KG1 (cell line): ENCODE results near the gene HUNK.
"Not testable (repeated sequence)": the region's sequence is repeated elsewhere in the genome, so short reads cannot be mapped to it uniquely, and the experiment has no call there.

Experiments used
- DNase-seq: peaks from one replicate; lab custom pipeline; 2025; lab: John Stamatoyannopoulos, UW

Gene HUNK

DNA sequence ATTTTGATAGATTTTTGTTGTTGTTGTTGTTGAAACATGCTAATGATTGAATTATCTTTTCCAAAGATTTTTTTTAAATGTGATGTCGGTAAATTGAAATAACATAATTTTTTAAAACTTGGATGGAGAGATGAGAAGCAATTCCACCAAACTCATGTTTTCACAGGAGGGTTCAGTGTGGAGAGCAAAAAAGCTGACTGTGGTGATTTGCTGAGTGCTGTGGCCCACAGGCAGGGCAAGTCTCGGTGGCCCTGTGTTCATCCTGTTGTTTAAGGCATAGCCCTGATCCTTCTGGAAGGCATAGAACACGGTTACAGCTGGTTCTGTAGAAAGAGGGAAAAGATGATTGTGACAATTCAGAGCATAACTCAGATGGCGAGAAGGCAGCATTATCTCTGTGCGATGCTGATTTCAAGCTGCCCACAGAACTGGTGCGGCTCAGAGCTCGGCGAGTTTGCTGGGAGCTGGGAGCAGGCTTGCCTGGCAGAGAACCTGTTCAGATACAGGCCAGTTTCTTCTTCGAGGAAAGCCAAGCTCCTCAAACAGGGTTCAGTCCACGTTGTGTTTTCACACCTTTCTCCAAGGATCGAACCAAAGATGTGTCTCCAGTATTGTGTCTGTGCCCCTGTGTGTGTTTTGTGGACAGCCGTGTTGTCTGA is 127.1 kb downstream of the HUNK start:
- no peak for DNase-seq

DNA sequence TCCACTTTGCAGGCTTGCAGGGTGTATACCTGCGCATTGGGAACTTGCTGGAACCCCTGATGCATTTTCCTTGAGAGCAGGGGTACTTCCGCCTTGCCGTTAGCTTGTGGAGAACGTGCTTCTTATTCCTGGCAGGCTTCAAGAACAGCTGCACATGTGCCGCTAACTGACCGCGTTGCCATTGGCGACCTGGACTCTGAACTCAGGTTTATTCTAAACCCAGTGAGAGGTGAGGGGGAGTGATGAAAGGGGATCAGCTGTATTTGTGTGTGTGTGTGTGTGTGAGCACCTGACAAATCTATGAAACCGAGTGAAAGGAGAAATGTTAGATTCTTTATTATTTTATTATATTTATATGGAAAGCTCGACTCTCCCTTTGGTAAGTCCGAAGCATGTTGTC is 128.6 kb downstream of the HUNK start:
- no peak for DNase-seq

DNA sequence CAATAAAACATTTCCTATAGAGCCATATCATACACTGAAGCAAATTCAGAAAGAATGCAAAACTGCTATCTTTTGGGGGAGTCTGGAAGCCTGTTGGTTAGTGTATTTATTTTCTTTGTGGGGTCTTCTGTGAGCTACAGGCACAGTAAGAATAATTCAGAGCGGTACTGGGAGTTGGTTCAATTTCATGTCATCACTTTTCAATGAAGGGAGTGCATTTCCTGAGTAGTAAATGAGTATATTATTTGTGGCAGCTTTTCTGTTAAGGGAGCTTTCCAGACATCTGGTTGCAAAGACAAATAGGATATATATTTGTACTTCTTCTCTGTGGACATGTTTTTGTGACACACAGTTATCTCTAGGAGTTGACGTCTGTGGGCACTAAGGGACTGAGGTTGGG is 130.6 kb downstream of the HUNK start:
- DNase-seq = no peak

DNA sequence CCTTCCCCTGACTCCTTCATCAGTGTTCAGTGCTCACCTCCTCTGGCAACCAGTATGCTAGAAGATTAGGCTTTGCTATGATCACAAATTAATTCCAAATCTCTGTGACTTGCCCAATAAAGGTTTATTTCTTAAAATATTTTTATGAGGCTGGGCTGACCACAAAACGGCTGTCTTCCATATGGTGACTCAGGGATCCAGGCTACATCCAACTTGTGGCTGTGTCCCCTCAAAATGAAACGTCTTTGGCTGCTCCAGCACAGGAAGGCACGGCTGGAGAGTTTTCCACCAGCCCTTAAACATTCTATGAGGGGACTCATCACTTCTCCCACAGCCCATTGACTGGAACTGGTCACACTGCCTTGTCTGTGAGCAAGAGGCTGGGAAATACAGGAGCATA is 131.5 kb downstream of the HUNK start:
- no peak for DNase-seq

DNA sequence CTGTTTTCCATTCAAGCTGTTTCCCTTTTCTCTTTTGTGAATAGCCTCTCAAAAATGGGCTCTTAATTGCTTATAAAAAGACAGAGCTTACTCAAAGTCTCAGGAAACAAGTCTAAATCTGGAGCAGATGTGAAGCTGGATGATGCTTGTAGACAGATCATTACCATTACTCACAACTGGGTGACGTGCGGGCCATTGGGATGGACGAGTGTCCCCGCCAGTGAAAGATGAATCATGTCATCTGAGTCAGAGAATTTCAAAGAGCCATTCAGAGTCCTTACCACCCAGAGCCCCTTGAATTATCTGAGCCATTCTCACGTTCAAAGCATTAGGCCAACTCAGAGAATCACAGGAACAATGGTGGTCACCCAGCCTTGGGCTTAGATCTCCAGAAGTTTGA is 134.6 kb downstream of the HUNK start:
- no peak for DNase-seq

DNA sequence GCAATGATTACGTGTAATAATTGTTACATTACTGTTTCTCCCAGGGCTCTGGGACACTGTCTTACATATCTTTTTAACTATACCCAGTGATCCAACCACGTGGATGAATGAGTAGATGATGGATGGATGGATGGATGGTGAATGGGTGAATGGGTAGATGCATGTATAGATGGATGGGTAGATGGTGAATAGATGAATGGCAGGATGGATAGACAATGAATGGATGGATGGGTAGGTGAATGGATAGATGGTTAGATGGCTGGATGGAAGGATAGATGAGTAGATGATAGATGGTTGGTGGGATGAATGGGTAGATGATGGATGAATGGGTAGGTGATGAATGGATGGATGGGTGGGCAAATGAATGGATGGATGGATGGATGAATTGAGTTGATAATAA is 135.9 kb downstream of the HUNK start:
- no peak for DNase-seq

DNA sequence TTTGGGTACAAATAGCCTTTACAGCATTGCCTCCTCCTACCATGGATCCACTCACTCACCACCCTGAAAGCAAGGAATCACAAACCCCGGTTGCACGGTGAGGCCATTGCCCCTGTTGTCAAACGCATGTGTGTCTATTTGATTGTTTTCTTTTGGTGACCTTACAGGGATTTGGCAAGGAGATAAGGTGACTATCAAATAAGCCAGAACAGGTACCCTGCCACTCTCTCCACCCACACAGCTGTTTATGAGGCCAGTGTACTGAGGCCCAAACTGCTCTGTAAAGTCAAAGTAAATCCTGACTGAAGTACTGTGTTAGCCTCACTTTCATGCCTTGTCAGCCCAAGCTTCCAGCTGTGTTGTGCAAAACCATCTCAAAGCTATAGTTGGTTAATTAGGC is 136.4 kb downstream of the HUNK start:
- no peak for DNase-seq

DNA sequence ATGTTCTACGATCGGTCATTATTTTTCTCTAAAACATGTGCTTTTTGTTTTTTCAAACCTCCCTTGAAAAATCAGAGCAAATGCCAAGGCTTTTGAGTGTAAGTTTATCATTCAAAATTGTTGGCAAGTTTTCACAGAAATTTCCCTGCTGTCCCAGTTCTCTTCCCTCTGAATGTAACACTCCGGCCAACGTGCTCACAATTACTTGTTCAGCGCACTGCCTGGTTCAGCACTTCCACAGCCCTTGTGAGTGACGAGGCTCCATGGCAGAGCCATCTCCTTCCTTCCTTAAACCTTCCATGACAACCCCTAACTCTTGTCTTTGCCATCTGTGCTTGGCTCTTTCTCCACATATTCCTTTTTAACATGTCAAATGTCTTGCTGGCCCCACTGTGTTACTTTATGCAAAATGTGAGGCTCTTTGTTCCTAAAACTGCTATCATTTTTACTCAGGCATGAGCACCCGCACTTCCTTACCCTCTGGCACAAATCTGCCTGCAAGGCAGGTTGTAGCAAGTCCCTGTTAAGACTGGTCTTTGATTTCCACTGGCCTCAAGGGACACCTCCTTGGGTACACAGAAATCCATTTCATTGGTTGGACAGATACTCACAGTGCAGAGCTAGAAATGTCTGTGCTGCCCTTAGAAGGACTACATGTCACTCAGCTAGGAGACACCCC is 142.8 kb downstream of the HUNK start:
- DNase-seq = no peak

DNA sequence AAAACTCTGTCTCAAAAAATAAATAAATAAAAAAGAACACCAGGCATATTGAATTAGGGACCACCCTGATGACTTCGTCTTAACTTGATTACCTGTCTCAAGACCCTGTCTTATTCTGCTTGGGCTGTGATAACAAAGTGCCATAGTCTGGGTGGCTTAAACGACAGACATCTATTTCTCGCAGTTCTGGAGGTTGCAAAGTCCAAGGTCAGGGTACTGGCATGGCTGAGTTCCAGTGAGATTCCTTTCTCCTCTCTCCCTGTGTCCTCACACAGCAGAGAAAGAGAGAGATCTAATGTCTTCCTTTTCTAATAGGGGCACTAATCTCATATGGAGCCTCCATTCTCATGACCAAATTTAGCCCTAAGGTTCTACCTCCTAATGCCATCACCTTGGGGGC is 145.6 kb downstream of the HUNK start:
- no peak for DNase-seq

DNA sequence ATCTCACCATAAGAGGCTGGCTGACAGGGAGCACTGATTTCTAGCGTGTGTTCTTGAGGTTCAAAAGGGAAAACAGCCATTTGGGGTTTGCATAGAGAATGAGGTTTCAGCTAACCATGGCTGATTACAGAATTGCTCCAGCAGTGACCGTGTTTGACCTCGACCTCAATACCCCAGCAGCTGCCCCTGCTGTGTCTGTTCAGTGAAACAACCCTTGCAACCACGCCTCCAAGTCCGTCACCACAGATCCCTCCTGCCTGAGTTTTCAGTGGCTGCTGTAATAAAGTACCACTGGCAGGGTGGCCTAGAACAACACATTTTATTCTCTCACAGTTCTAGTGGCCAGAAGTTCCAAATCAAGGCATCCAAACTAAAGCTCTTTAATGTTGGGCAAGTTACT is 147.7 kb downstream of the HUNK start:
- no peak for DNase-seq

DNA sequence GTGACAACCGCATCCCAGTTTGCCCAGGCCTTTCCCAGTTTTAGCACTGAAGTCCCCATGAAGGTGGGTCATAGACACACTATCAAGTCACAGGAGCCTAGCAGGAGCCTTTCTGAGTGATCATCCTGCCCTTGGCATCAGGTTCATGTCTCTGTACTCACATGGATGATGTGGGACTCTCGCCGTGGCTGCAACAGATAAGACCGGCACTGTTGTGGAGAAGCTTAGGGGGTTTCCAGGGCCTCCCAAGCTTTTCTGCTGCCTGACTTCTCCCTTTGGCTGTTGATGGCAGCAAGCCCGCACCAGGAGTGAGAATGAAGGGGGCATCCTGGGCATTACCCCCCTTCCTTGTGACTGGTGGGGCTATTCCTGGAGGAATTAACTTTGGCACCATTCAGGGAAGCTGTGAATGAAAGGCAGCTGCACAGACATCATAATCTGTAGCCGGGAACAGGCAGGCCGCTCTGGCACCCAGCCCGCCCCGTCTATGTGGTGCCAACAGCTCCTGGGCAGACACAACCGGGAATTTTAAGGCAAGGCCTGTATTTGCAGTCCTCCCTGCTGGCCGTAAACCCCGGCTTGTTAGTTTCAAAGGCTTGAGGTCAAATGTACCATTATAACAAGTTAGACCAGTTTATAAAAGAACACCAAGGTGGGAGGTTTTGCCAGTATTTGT is 148.6 kb downstream of the HUNK start:
- no peak for DNase-seq

DNA sequence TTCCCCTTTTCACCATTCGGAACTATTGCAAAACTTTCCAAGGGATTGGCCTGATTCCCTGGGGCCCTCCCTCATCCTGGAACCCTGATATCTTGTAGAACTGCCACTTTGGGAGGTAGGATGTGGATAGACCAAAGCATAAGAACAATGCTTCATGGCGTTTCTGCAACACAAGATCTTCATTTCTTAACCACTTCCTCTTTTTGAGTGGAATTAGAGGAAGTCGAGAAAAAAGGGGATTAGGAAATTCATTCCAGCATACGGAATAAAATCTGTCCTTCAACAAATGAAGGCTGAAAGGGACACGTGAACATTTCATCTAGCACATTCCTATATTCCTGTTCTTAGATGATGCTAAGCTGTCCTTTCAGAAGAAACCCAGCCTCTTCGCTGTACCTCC is 149.3 kb downstream of the HUNK start:
- DNase-seq = no peak

DNA sequence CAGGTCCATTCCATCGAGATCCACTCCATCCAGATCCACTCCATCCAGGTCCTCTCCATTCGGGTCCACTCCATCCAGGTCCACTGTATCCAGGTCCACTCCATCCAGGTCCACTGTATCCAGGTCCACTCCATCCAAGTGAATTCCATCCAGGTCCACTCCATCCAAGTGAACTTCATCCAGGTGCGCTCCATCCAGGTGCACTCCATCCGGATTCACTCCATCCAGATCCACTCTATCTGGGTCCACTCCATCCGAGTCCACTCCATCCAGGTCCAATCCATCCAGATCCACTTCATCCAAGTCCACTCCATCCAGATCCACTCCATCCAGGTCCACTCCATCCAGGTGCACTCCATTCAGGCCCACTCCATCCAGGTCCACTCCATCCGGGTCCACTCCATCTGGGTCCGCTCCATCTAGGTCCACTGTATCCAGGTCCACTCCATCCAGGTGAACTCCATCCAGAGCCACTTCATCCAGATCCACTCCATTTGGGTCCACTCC is 157.4 kb downstream of the HUNK start:
- no peak for DNase-seq

DNA sequence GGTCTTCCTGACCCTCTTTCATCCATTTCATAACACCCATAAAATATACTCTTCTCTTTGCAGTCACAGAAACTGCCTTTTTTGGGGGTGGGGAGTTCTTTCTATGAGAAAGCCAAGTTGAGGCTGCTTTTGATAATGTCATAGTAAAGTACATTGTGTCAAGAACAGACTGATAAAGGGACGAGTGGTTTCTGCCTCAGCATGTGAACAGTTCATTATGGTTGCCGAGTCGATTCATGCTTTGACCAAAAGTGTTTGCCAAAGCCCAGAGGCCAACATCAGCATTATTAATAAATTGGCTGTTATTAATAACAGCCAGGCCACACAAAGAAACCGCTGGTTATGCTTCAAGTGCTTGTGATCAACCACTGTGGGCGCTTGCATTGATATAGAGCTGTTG is 162.0 kb downstream of the HUNK start:
- no peak for DNase-seq

DNA sequence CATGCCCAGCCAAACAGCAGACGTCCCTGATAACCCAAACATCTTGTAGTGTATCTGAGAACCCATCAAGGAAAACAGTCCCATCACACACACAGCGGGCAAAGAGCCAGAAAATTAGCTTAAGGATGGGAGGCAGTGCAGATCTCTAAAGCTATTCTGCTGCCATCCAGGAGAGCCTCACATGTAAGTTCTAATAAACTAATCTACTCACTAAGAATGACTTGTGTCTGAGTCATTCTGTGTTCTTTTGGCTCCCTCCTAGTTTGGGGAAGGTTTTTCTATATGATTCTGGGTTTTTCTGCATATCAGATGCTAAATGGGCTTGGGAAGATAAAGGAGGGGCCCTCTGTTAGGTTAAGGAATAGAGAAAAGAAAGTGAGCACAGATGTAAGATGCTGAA is 162.8 kb downstream of the HUNK start:
- DNase-seq = no peak

DNA sequence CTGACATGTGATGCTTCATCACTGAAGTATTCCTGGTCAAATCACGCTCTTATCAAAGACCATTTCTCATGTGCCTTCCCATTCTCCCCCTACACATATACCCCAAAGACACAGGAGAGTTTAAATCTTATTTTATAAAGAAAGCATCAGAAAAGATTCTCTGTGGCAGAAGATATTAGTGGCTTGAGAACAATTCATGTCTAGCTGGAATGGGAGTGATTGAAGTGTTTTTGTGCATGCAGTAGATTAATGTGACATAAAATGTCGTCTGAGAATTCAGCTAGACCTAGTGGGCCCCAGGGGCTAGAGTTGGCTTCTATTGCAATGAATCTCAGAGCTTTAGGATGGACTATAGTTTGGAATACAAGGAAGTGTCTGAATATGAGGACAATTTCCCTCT is 163.9 kb downstream of the HUNK start:
- no peak for DNase-seq

DNA sequence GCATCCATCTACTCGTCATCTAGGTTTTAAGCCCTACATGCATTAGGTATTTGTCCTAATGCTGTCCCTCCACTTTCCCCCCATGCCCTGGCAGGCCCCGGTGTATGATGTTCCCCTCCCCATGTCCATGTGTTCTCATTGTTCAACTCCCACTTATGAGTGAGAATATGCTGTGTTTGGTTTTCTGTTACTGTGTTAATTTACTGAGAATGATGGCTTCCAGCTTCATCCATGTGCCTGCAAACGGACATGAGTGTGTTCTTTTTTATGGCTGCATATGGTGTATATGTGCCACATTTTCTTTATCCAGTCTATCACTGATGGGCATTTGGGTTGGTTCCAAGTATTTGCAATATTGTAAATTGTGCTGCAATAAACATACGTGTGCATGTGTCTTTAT is 165.9 kb downstream of the HUNK start:
- DNase-seq = not testable (repeated sequence)

DNA sequence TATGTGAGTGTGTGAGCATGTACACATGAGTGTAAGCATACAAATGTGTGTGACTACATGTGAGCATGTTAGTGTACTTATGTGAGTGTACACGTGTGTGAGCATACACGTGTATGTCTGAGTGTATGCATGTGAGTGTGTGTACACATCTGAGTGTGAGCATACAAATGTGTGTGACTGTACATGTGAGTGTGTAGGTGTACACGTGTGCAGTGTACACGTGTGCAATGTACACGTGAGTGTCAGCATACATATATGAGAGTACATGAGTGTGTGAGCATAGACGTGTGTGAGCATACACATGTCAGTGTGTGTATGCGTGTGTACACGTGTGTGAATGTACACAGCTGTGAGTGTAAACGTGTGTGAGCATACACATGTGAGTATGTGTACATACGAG is 170.6 kb downstream of the HUNK start:
- no peak for DNase-seq

DNA sequence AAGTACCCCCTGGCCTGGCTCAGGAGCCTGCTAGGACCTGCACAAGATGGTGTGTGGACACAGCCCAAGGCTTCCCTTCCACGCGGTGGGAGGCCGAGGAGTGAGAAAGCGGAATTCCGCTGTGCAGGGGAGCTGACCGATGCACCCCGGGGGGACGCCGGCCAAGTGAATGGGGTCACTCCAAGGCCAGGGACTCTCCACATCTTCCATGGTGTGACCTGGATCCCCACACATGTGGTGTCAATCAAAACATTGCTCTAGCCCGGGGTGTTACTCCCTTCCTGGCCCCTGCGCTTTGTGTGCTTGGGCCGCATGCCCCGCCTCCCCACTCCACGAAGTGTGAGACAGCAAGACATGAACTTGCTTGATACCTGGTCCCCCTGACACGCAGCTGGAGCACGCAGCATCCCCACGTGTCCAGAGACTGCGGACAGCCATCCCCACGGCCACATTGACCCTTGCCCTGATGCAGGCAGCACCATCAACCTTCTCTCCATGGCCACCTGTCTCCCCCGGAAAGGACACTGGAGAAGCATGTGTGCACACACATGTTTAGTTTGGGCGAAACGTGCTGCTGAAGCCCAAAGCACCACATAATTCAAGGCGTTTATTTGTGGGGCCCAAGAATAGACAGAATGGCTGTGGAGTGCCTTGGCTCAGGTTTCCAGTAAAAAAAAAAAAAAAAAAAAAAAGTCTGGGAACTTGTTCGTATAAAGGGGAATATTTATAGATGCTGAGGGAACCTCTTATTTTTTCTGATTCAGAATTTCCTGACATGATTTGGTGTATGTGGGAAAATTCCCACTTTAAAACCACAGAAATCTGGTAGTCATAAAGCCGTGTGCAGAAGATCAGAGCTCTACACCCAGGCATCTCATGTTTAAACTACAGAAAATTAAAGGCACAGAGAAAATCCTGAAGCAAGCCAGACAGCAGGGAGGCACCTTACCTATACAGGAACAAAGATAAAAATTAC is 171.7 kb downstream of the HUNK start:
- DNase-seq = no peak

DNA sequence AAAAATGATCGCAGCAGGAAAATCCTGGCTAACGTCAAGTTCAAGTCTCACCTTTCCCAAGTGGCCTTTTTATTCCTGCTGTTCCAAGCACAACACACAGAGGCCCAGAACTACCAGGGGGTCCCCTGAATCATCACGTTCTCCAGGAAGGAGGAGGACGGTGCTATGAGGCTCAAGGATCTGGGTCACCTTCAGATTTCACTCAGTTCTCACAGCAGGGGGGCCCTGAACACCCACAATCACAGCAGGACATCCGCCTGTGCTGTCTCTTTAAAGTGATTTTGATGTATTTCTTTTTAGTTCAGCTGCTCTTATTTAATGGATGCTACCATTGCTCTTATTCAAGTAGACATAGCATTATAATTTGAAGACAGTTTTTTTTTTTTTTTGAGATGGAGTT is 173.4 kb downstream of the HUNK start:
- no peak for DNase-seq

DNA sequence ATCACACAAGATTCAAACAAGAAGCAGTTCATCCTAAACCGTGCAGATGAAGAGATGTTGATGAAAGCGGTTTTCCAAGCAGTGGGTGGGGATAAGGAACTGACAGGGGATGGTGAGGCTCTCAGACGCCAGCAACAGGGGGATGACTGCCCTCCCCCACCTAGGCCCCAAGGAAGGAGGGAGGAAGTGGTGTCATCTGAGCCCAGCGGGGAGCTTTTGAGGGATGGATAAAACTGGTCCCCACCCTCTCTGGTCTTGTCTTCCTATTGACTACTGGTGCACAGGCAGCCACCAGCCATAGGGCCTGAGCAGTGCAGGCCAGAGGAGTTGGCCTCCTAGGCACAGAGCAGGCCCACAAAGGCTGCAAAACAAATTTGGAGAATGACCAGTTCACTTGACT is 175.5 kb downstream of the HUNK start:
- DNase-seq = no peak
